Activated effector memory CD4-positive, alpha-beta T cell treated with anti-CD3 and anti-CD28 coated beads, Interleukin-2, amount 50 U/mL, for 16 hours (primary cell): Measurements from ENCODE around the gene R3HDM4.
"Not testable (repeated sequence)": the region's sequence is repeated elsewhere in the genome, so short reads cannot be mapped to it uniquely, and the experiment has no call there.

Experiments
- DNase-seq: peaks from one replicate; pipeline ENCODE4 v3.0.0-alpha.2; 2020

The R3HDM4 gene

GRCh38 chr19:853014-853585 is 59.9 kb downstream of the R3HDM4 start:
- no peak for DNase-seq

GRCh38 chr19:852136-853013 is 60.6 kb downstream of the R3HDM4 start, which contains the start of gene ELANE:
Gene ELANE (plus strand): TSS chr19:852303. CDS start chr19:852329, 26 bp downstream.
- no peak for DNase-seq

- DNase-seq: no peak
These were observed 62.1 kb downstream of the R3HDM4 start for GRCh38 chr19:850979-851335.

- no peak for DNase-seq
These were observed 62.6 kb downstream of the R3HDM4 start for GRCh38 chr19:850221-850978.

- DNase-seq: not testable (repeated sequence)
These were observed 63.8 kb downstream of the R3HDM4 start for GRCh38 chr19:849195-849594.

- no peak for DNase-seq
These were observed 64.6 kb downstream of the R3HDM4 start for GRCh38 chr19:848386-848921.
